Activated naive CD4-positive, alpha-beta T cell treated with anti-CD3 and anti-CD28 coated beads, Interleukin-2, amount 50 U/mL, for 24 hours (primary cell): ENCODE data around the gene KRTAP17-1.
"Not testable (repeated sequence)": the region's sequence is repeated elsewhere in the genome, so short reads cannot be mapped to it uniquely, and the experiment has no call there.

Experiments used
- H3K27ac Mint-ChIP-seq: one replicate; pipeline ENCODE4 v1.8.0; 2021; ENCODE audit warnings: mild to moderate bottlenecking, mixed read lengths
- H3K27me3 Mint-ChIP-seq: one replicate; pipeline ENCODE4 v1.8.0; 2021; ENCODE audit warnings: mixed read lengths
- H3K36me3 Mint-ChIP-seq: one replicate; pipeline ENCODE4 v1.8.0; 2021; ENCODE audit warnings: mixed read lengths
- H3K4me1 Mint-ChIP-seq: one replicate; pipeline ENCODE4 v1.8.0; 2021; ENCODE audit warnings: mixed read lengths
- H3K4me3 Mint-ChIP-seq: one replicate; pipeline ENCODE4 v1.8.0; 2021; ENCODE audit warnings: mild to moderate bottlenecking, mixed read lengths
- H3K9me3 Mint-ChIP-seq: one replicate; pipeline ENCODE4 v1.8.0; 2021; ENCODE audit warnings: mixed read lengths

Gene KRTAP17-1, protein sequence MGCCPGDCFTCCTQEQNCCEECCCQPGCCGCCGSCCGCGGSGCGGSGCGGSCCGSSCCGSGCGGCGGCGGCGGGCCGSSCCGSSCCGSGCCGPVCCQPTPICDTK

DNA sequence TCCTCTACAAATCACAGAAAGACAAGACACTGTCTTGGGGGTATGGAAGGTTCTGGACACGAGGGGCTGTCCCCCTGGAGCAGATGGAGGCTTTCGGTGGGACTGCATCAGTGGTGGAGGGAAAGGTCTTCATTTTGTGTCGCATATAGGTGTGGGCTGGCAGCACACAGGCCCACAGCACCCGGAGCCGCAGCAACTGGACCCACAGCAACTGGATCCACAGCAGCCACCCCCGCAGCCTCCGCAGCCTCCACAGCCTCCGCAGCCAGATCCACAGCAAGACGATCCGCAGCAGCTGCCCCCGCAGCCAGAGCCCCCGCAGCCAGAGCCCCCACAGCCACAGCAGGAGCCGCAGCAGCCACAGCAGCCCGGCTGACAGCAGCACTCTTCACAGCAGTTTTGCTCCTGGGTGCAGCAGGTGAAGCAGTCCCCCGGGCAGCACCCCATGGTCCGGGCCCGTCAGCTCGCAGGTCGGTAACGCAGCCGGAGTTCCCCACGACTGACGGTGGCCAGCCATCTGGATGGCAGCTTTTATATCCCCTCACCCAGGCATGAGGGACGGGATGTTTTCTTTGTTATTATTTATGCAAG is at the start of gene KRTAP17-1:
Gene KRTAP17-1 (minus strand): TSS at position 507 of the 591 bp plus-strand sequence. CDS start 60 bp downstream, at position 447.
- peaks cover 22% of the 10 kb centered on the region for H3K4me1 Mint-ChIP-seq
- peaks cover 6% of the 10 kb centered on the region for H3K36me3 Mint-ChIP-seq
- no peak within 1 kb of the TSS for H3K4me3 Mint-ChIP-seq
- no peak within 1 kb of the TSS for H3K27ac Mint-ChIP-seq
- no peaks in the 10 kb centered on the region for H3K27me3 Mint-ChIP-seq
- H3K9me3 Mint-ChIP-seq: peaks cover 9% of the 10 kb centered on the region

DNA sequence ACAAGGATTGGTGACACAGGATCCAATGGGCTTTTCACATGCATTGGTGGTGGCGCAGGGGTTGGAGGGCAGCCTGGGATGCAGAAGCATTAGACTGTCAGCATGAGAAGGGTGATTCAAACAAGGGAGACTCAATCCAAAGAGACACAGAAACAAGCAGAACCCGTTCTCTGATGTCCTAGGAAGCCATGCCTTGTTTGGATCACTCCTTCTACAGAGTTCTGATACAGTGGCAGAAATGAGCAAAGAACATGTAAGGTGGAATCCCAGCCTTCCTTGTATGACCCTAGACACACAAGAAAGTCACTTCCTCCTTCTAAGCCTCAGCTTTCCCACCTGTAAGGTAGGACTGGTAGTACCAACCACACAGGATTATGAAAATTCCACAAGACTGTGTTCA is 48.4 kb upstream of the KRTAP17-1 start:
- Mint-ChIP-seq H3K36me3 (no peaks in the 10 kb centered on the region), H3K9me3 (no peaks in the 10 kb centered on the region), H3K27ac (no peak overlapping the region), H3K27me3 (no peaks in the 10 kb centered on the region), H3K4me3 (no peak overlapping the region), H3K4me1 (peaks cover 11% of the 10 kb centered on the region)

DNA sequence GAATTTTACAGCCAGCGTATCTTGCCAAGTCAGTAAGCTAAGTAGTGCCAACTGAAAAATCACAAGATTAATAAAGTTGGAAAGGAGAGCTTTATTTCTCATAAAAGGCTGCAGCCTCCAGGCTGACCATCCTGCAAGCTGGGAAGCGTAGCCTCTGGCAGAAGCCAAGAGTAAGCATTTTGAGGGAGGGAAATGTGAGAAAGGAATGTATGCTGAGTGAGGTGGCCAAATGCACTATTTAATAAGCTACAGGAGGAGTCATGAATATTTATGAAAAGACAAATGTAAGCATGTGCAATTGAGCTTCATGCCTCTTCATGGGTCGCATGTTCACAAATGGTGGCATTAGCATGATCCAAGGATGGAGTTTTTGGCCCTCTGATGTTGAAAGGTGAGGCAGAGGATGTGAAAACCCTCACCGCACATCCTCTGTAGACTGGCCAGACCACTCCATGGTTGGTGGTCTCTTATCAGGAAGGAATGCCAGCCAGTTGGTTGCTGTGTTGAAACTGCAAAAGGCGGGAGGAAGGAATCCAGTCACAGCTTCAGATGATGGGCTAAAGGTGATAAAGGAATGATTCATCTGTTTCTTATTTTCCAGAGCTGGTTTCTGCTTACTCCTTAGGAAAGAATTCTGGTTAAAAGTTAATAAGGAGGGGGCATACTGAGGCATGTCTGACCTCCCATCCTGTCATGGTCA is 44.9 kb upstream of the KRTAP17-1 start:
- H3K4me3 Mint-ChIP-seq: no peak overlapping the region
- H3K27me3 Mint-ChIP-seq: no peaks in the 10 kb centered on the region
- peaks cover 7% of the 10 kb centered on the region for H3K4me1 Mint-ChIP-seq
- peaks cover 2% of the 10 kb centered on the region for H3K36me3 Mint-ChIP-seq
- H3K27ac Mint-ChIP-seq: no peak overlapping the region
- H3K9me3 Mint-ChIP-seq: peaks cover 4% of the 10 kb centered on the region

DNA sequence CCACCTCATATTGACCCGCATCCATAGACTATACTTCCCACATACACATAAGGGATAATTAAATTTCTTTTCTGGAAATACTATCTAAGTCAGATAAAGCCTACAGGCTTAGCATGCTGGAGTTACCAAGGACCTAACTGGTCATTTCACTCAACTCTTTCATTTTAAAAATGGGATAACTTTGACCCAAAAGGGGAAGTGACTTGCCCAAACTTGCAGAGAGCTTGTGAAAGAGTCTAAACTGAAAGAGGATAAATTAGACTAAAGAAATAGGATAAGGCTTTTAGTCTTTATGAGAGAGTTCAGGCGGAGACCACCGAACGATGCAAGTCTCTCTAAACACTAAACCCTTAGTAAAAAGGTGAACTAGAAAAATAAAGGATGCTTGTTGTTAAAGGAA is 39.0 kb upstream of the KRTAP17-1 start:
- Mint-ChIP-seq H3K9me3 (peaks cover 4% of the 10 kb centered on the region), H3K27me3 (no peaks in the 10 kb centered on the region), H3K36me3 (peaks cover 2% of the 10 kb centered on the region), H3K4me1 (peaks cover 12% of the 10 kb centered on the region), H3K4me3 (no peak overlapping the region), H3K27ac (no peak overlapping the region)

DNA sequence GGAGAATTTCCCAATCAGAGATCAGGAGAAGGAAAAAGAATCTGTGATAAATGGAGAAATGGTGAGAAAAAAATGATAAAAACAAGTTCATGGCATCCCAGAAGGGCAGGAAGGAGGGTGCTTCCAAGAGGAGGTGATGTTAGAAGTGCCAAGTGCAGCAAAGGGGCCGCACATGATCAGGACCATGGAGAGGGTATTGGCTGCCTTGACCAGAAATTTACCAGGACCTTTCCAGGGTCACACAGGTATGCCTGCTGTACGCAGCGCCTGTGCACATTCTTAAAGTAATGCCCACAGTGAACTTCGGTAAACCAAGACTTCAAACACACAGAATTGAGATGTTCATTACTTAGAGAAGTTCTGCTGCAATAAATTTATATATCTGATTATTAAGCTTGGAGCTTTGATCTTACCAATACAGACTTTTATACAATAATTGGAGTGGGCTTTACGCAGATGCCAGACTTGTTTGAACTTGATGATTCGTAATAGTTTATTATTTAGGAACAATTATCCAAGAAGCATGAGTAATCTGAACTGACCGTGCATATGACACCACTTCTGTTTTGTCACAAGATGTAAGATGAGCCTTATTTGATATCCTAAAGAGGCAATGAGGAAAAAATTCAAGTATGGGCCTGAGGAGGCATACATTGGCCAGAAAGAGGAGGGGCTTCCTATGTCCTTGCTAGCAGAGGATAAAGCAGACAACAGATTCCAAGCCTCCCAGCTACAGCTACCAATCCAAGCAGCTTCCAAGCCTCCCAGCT is 37.3 kb upstream of the KRTAP17-1 start:
- H3K36me3 Mint-ChIP-seq: peaks cover 2% of the 10 kb centered on the region
- peaks cover 12% of the 10 kb centered on the region for H3K4me1 Mint-ChIP-seq
- no peaks in the 10 kb centered on the region for H3K27me3 Mint-ChIP-seq
- H3K27ac Mint-ChIP-seq: no peak overlapping the region
- no peak overlapping the region for H3K4me3 Mint-ChIP-seq
- H3K9me3 Mint-ChIP-seq: peaks cover 4% of the 10 kb centered on the region

DNA sequence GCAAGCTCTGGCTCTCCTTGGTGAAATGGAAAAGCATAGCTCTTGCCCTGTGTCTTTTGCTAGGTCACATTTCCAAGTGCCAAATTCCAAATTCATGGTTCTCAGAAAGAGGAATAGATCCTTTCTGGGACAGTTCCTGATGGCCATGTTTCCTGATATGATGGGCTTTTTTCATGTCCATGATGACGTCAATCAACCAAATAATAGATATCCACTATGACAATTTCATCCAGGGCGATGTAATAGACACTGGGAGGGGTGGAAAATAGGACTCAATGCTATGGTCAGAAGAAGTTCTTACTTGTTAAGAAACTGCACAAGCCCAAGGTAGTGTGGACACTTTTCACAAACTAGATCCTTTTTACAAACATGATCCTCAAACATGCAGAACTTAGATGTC is 35.7 kb upstream of the KRTAP17-1 start:
- Mint-ChIP-seq H3K4me3 (no peak overlapping the region), H3K27me3 (no peaks in the 10 kb centered on the region)

DNA sequence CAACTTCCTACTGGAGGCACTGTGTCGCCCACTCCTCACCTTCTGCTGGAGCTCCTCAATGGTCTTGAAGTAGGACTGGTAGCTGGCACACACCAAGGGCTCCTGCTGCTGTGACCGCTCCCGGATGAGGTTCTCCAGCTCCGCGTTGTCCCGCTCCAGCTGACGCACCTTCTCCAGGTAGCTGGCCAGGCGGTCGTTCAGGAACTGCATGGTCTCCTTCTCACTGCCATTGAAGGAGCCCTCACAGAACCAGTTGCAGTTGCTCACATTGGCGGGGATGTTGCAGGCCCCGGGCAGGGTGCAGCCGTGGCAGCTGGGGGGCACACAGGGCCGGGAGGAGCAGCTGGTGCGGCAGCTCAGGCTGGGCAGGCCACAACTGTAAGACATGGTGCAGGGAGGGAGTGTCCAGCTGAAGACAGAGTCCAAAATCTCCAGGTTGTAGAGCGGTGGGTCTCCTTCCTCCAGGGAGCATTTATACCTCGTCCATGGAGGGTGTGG is 34.9 kb upstream of the KRTAP17-1 start, which contains the start of gene KRT33A:
Gene KRT33A (minus strand): TSS at position 448 of the 498 bp plus-strand sequence. CDS start 61 bp downstream, at position 387.
- peaks cover 12% of the 10 kb centered on the region for H3K4me1 Mint-ChIP-seq
- not testable (repeated sequence) for H3K9me3 Mint-ChIP-seq, H3K27ac Mint-ChIP-seq, H3K27me3 Mint-ChIP-seq, H3K4me3 Mint-ChIP-seq, H3K36me3 Mint-ChIP-seq

More for the DNA sequence above, 35.7 kb upstream of the KRTAP17-1 start:
- no peaks in the 10 kb centered on the region for H3K9me3 Mint-ChIP-seq
- peaks cover 12% of the 10 kb centered on the region for H3K4me1 Mint-ChIP-seq
- H3K27ac Mint-ChIP-seq: no peak overlapping the region
- H3K36me3 Mint-ChIP-seq: no peaks in the 10 kb centered on the region

DNA sequence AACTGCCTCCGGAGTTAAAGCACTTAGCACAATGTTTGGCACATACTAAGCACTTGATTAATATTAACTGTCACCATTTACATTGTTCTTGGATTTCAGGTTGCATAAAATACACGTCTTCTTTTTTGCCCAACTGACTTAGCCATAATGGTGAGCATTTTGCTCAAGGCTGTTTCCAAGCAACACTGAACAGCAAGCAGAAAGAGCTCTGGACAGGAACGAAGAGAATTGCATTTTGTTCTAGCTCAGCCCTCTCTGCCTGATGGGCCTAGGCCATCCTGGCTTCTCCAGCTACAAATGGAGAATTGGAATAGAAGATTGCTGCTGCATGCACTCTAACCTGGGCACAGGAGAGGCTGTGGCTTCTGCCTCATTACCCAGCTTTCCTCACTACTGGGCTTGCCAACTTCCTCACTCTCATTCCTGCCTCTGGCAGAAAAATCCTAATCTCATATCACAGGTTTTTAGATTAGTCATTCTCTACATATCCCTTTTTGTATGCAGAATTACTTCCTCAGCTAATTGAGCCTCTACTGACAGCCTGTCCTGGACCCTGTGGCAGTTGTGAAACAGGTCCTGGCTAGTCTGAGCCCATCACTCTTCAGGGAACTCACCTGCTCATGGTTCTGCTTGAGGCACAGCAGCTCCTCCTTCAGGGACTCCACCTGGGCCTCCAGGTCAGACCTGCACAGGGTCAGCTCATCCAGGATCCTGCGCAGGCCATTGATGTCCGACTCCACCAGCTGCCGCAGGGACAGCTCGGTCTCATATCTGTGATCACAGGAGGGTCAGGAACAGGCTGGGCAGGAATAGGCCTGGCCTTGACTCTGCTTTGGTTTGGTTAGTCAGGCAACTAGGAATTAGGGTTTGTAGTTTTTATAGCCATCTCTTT is 32.6 kb upstream of the KRTAP17-1 start:
- Mint-ChIP-seq H3K4me1 (peaks cover 17% of the 10 kb centered on the region), H3K36me3 (peaks cover 3% of the 10 kb centered on the region), H3K27ac (no peak overlapping the region), H3K9me3 (peaks cover 4% of the 10 kb centered on the region), H3K4me3 (no peak overlapping the region), H3K27me3 (no peaks in the 10 kb centered on the region)

DNA sequence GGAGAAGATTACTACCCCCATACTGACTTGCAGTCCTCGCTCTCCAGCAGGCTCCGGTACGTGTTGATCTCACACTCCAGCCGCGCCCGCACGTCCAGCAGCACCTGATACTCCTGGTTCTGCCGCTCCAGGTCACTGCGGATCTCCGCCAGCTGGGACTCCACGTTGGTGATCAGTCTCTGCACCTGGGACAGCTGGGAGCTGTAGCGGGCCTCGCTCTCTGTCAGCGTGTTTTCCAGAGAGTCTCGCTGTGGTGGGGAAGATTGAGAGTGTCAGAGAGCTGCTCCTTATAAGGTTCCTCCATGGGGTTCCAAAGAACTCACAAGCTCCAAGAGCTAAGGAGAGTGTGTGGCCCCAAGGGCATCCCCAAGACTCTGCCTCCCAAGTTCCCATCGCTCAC is 30.9 kb upstream of the KRTAP17-1 start:
- H3K9me3 Mint-ChIP-seq, H3K27ac Mint-ChIP-seq, H3K4me3 Mint-ChIP-seq, H3K27me3 Mint-ChIP-seq, H3K36me3 Mint-ChIP-seq: not testable (repeated sequence)
- H3K4me1 Mint-ChIP-seq: peaks cover 24% of the 10 kb centered on the region

DNA sequence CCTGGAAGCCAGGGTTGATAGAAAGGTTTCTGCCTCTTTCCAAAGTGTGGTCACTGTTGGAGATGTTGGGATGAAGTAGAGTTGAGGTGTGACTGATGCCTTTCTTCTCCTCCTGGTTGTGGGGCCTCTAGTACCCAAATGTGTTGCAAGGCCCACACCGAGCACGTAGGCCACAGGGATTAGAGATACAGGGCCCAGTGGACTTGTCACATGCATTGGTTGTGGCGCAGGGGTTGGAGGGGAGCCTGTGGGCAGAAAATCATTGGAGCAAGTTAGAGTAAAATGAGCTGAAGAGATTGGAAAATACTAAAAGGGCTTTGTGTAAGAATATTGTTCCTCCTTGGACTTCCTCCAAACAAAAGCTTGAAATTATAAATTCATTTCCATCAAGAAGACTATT is 30.5 kb upstream of the KRTAP17-1 start:
- Mint-ChIP-seq H3K4me3 (no peak overlapping the region), H3K4me1 (peaks cover 26% of the 10 kb centered on the region), H3K9me3 (peaks cover 6% of the 10 kb centered on the region), H3K27me3 (no peaks in the 10 kb centered on the region), H3K27ac (no peak overlapping the region), H3K36me3 (peaks cover 8% of the 10 kb centered on the region)

DNA sequence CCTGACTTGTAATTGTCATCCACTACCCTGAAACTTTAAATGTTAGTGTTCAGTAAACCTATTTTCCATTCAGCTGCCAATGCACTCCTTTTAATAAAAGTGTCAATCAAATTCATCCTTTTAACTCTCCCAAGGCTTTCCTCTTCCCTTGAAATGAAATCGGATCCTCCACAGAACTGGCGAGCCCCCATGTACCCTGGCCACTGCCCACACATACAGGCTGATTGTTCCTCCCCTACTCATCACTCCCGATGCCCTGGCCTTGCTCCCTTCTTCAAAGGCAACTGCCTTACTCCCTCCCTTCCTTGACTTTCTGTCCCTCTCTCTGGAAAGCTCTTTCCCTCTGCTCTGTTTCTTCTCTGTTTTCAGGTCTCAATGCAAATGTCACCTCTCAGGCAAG is 27.5 kb upstream of the KRTAP17-1 start:
- Mint-ChIP-seq H3K4me3 (peak overlapping the region; percentile 8), H3K27me3 (no peaks in the 10 kb centered on the region), H3K36me3 (peaks cover 8% of the 10 kb centered on the region), H3K27ac (no peak overlapping the region), H3K9me3 (peaks cover 6% of the 10 kb centered on the region), H3K4me1 (peaks cover 55% of the 10 kb centered on the region)

DNA sequence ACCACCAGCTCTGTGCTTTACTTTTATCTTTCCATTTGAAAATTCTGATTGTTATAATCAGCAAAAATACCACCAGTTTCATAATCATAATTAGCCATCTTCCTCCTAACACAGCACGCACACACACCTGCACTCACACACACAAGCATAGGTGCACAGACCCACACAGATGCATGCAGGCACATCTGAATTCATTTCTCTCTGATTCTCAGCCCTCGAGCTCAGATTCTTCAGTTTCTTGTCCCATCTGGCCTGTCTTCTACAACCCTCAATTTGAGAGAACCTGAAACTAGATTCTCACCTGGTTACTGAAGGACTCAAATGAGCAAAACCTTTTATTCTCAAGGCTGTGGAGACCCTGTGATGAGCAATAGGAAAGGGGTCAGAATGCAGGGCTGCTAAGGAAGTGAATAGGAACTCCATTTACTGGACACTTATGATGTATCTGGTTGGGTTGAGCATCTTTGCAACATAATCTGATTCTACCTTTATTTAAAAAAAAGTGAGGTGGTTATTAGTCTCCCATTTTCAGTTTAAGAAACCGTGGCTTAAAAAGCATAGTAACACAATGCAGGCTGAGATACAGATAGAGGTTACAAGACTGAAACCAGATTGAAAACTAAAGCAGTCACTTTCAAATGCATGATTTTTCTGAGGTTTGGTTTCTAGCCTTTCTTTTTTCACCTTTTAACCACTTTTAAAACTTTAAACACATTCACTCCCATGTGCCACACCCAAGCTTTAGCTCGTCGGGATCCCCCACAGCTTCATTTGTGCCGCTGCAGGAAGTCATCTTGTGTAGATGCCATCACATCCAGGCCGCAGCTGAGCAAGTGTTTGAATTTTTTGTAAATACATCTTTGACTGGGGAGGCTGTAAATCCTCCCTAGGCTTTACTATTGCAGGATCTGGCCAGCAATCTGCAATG is 25.7 kb upstream of the KRTAP17-1 start:
- peak overlapping the region; percentile 66 for H3K4me3 Mint-ChIP-seq
- H3K36me3 Mint-ChIP-seq: peaks cover 8% of the 10 kb centered on the region
- peaks cover 6% of the 10 kb centered on the region for H3K9me3 Mint-ChIP-seq
- peak overlapping the region; percentile 69 for H3K27ac Mint-ChIP-seq
- peaks cover 66% of the 10 kb centered on the region for H3K4me1 Mint-ChIP-seq
- H3K27me3 Mint-ChIP-seq: no peaks in the 10 kb centered on the region

DNA sequence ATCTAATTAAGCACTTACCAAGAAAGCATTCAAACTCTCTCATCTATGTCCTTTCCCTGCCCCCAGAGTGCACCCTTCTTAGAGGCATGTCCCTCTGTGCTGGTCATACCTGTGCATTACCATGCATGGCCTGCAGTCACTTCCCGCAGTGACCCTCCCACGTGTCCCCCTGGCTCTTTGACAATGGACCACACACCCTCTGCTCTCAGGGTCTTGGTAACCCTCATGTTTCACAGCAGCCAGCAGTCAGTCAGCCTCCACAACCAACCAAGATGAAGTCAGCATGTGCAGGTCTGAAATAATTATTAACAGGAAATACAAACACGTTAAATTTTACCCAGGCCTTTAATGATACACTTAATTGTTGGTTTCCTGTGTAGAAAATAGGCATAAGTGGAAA is 25.0 kb upstream of the KRTAP17-1 start:
- Mint-ChIP-seq H3K36me3 (peaks cover 8% of the 10 kb centered on the region), H3K27me3 (no peaks in the 10 kb centered on the region), H3K4me3 (peak overlapping the region; percentile 66), H3K9me3 (peaks cover 6% of the 10 kb centered on the region), H3K4me1 (peaks cover 73% of the 10 kb centered on the region), H3K27ac (peak overlapping the region; percentile 7)

DNA sequence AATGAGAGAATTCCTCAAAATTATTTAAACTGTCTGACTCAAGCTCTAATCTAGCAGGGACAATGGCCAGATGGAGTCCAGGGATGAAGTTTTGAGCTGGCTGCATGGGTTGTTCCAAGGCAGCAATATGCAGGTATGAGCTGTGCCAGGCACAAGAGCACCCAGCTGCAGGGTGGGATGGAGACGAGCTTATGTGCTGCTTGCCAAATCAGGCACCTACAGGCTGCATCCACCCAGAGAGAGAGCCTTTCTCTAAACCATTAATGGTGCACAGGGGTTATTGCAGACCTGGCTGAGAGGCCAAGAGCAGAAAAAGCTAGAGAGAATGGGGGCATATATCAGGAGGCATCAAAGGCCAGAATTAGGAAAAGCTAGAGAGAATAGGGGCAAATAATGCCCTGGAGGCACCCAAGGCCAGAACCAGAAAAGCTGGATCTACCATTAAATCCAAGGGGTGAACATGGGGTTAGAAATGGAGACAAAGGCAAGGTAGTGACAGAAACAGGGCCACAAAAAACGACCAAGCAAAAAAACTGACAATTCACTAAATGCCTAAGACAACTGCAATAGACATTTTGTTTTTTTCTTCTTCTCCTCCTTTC is 24.2 kb upstream of the KRTAP17-1 start:
- peak overlapping the region; percentile 66 for H3K4me3 Mint-ChIP-seq
- peaks cover 8% of the 10 kb centered on the region for H3K36me3 Mint-ChIP-seq
- peak overlapping the region; percentile 48 for H3K27ac Mint-ChIP-seq
- H3K27me3 Mint-ChIP-seq: no peaks in the 10 kb centered on the region
- H3K9me3 Mint-ChIP-seq: peaks cover 6% of the 10 kb centered on the region
- H3K4me1 Mint-ChIP-seq: peaks cover 81% of the 10 kb centered on the region
